ENCODE results near the gene EXOSC3. TPM values are rescaled to one million over a fixed set of nuclear protein-coding genes. Genes with fewer than 3 reads are reported as not detected.

EXOSC3 gene
- total RNA-seq, 2 donors from 2014 or later: 26.5 to 38.7 TPM

DNA sequence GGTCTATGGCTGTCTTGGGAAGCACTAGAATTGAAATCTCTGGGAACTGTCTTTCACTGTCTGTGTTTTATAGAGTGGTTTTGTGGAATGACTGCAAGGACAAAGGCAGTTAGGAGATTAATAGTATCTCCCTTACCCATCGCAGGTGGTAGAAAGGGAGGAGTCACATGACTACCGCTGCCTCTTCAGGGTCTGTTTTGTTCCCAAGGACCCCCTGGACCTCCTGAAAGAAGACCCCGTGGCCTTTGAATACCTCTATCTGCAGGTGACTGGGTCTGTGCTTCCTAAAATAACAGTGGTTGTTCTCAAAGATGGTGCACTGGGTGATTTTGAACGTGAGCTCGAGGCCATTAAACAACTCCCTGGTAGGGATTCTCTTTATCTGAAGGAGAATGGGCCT, 54.0 kb downstream of the EXOSC3 start:
- TF ChIP-seq CTCF (IDR thresholded peaks at IDR 0.05): no peak
- no peak for DNase-seq (ENCODE audit: low spot score)
- Histone ChIP-seq H3K27ac (no peak overlapping the region), H3K9me3 (no peaks in the 10 kb centered on the region), H3K27me3 (replicated peaks; ENCODE audit: insufficient read depth) (no peaks in the 10 kb centered on the region), H3K4me1 (ENCODE audit: control insufficient read depth in 1 of 2, low read depth in 2 of 2) (no peaks in the 10 kb centered on the region), H3K4me3 (no peak overlapping the region), H3K36me3 (no peaks in the 10 kb centered on the region)
- ATAC-seq (ENCODE audit: insufficient number of reproducible peaks, low FRiP score, low read depth): no peak

- Histone ChIP-seq H3K9me3 (no peaks in the 10 kb centered on the region), H3K36me3 (no peaks in the 10 kb centered on the region), H3K27me3 (replicated peaks; ENCODE audit: insufficient read depth) (no peaks in the 10 kb centered on the region), H3K27ac (no peak overlapping the region), H3K4me3 (no peak overlapping the region), H3K4me1 (ENCODE audit: control insufficient read depth in 1 of 2, low read depth in 2 of 2) (no peaks in the 10 kb centered on the region)
- no peak for TF ChIP-seq CTCF (IDR thresholded peaks at IDR 0.05)
- DNase-seq (ENCODE audit: low spot score): no peak
- no peak for ATAC-seq (ENCODE audit: insufficient number of reproducible peaks, low FRiP score, low read depth)
Observed at GRCh38 chr9:37730256-37730655, 54.6 kb downstream of the EXOSC3 start.

Other genes starting within 250 kb of the EXOSC3 start
- gene FBXO10, start 208.7 kb downstream of the EXOSC3 start, total RNA-seq: 10 to 100 TPM in 1 of 2 donors, 1 to 10 TPM in 1; 6.9 to 20.7 TPM
- 10 to 100 TPM; 48.3 to 78.7 TPM for gene TOMM5, start 192.5 kb downstream of the EXOSC3 start, total RNA-seq
- gene FRMPD1, start 134.1 kb downstream of the EXOSC3 start, total RNA-seq: under 1 TPM in 1 of 2 donors, not detected in 1; 0.27 TPM
- gene TRMT10B, start 31.3 kb downstream of the EXOSC3 start, total RNA-seq: 10 to 100 TPM; 10.7 to 14.9 TPM
- 10 to 100 TPM; 24.4 to 47.4 TPM for gene DCAF10, start 15.7 kb upstream of the EXOSC3 start, total RNA-seq
- 10 to 100 TPM; 29.9 to 39.1 TPM for gene SLC25A51, start 119.1 kb upstream of the EXOSC3 start, total RNA-seq